NCI-H2107 treated with DMSO at 0.1 percent for 48 hours (cell line): ENCODE results near the gene LRRK2.
"Not testable (repeated sequence)": the region's sequence is repeated elsewhere in the genome, so short reads cannot be mapped to it uniquely, and the experiment has no call there.

Experiments
- DNase-seq: peaks from one replicate; lab custom pipeline; 2025; ENCODE audit not compliant: unreplicated experiment; lab: John Stamatoyannopoulos, UW

Gene LRRK2

GRCh38 chr12:40244526-40245156 lies 19.8 kb downstream of the LRRK2 start:
- DNase-seq = not testable (repeated sequence)

GRCh38 chr12:40248034-40248433 lies 23.2 kb downstream of the LRRK2 start:
- no peak for DNase-seq

DNA sequence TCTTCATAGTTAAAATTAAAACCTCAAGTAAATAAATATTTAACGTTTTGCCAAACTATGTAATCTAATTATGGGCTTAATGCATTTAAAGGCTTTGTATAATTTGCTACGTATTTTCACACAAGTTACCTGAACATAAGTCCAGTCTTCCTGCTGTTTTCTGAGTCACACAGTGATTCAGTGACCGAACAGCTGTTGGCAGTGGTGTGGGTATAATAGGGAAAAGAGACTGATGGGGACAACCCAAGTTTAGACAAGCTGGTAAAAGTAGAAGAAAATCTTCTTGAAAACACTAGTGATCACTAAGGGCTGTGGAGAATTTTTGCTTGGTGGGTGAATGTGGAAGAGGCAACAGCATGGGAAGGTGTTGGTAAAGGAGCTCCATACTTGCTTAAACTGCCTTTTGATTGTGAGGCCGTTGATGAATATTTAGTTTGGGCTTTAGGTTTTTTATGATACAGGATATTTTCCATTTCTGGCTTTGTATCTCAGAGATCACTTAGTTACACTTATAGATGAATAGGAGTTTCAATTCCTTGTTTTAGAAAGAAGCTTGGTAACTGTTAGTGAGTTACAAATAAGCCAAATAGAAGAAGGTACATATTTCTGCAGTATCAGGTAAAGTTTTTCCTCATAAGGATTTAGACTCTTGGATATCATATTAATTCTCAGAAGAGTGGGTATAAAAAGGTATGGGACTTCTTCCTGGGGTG lies 23.9 kb downstream of the LRRK2 start:
- DNase-seq = no peak

- not testable (repeated sequence) for DNase-seq
These were observed 25.9 kb downstream of the LRRK2 start for GRCh38 chr12:40250652-40251051.

DNA sequence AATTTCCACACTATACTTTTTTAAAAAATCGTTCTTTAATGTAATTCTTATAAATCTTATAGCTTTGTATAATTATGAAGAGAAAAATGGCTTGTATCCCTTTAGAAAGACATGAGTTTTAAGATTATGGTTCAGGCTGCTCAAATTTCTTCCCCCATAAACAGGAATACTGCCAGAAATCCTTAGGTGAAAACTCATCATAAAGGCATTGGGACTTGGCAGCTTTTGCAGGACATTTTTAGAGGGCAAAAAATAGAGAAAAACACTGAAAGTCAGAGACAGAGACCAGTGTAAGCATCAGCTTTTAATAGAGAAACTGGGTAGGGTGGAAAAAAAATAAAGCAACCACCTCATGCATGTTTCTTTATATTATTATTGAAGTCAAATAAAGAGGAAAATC lies 29.1 kb downstream of the LRRK2 start:
- DNase-seq = no peak

DNA sequence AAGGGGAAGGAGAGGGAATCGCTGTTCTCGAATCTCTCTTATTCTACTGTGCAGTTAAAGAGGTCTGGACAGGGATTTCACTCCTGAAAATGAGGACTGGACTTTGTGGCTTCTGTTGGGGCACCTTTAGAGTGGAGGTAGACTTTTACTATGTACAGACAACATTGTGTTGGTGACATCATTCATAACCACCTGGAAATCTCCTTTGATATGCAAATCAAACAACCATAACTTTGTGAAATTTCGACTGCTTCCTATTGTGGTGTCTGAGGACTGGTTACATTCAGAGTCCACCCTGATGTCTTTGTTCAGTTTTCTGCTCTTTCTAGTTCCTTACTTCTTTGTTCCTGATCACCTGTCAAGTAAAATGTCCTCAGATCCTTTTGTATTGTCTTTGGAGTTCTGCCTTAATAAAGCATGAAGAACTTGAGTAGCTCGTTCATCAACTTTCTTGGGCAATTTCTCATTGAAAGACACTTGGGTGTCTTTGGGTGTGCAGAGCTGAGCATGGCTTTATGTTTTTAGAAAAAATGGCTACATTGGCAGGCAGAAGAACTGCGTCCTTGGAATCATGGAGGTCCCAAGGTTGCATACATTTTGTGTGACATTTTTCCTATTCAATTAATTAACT lies 29.8 kb downstream of the LRRK2 start:
- DNase-seq = no peak

GRCh38 chr12:40258371-40258770 lies 33.6 kb downstream of the LRRK2 start:
- DNase-seq = no peak

DNA sequence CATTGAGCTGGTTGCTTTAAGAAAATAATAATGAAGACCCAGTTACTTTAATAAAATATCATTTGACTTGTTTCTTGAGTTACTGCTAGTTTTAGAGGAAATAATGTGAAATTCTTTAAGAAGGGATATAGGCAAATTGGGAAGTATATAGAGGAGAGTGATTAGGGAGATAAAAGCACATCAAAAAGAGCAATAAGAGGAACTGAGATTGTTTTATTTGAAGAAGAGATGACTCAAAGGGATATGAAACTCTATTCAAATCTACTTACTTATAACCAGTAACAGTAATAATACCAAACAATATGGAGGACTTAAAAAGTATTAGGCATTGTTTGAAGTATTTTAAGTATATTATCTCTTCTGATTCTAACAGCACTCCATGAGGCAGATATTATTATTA lies 37.1 kb downstream of the LRRK2 start:
- DNase-seq = no peak

GRCh38 chr12:40262657-40263056 lies 37.9 kb downstream of the LRRK2 start:
- DNase-seq = no peak

- no peak for DNase-seq
These were observed 39.0 kb downstream of the LRRK2 start for GRCh38 chr12:40263616-40264409.

DNA sequence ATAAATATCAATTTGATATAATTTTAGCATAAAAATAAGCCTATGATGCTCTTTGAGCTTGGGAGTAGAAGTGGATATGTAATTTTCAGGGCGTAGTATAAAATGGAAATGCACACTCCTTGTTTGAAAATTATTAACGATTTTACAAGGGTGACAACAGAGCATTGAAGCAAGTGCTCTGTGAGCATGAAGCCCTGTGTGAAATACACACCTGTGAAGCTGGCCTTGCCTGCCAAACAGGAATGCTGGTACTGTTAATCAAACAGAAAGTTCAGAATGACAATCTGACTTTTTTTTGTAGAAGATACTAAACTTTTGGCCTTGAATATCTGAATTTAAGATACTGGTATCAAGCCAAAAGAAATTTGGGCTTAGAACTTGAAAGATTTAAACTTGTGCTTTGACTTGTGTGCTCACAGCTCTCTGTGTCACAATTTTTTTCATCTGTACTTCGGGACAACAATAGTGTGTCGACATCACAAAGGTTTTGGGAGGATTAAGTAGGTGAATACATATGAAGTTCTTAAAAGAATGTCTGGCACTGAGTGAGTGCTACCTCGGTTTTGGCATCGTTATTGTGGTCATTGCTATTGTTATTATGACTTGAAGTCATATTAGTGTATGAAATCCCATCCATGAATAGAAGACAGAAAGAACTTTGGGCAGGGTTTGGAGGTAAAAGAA lies 47.3 kb downstream of the LRRK2 start:
- no peak for DNase-seq

- DNase-seq = no peak
These were observed 57.1 kb downstream of the LRRK2 start for GRCh38 chr12:40281791-40282364.

DNA sequence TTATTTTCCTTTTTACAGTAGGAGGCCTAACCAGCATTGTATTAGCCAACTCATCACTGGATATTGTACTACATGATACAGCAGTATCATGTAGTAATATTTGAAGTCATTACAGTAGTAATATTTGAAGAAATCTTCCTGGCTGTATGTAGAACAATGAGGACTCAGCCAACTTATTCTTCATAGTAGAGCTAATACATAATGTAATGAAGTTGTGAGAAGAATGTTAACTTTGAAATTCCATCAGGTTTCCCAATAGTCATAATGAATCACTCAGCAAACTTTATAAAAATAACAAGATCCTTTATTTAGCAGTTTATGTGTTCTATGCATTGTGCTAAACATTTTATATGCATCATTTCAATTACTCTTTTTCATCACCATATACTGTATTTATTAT lies 61.8 kb downstream of the LRRK2 start:
- DNase-seq = no peak

DNA sequence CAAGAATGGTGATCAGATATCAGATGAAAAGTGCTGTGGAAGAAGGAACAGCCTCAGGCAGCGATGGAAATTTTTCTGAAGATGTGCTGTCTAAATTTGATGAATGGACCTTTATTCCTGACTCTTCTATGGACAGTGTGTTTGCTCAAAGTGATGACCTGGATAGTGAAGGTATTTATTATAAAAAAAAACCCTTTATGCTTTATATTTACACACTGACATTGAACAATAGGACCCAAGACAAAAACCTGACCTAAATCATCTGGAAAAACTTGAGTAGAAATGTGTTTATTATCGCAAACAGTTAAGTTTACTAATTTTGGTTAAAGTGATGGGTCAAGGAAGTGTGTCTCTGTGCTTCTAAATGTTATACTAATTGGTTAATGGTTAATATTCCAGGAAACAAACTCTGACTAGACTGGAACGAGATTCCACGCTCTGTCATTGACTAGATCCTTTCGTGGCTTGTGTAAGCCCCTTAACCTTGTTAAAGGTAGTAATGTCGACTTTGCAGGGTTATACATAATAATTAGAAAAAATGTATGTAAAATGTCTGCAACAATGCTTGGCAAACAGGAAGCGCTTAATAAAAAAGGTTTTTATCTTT lies 62.7 kb downstream of the LRRK2 start:
- DNase-seq = no peak

GRCh38 chr12:40292788-40293429 lies 68.1 kb downstream of the LRRK2 start:
- DNase-seq = no peak

- no peak for DNase-seq
These were observed 73.5 kb downstream of the LRRK2 start for GRCh38 chr12:40298341-40298740.

- DNase-seq = no peak
These were observed 75.7 kb downstream of the LRRK2 start for GRCh38 chr12:40300490-40300889.

DNA sequence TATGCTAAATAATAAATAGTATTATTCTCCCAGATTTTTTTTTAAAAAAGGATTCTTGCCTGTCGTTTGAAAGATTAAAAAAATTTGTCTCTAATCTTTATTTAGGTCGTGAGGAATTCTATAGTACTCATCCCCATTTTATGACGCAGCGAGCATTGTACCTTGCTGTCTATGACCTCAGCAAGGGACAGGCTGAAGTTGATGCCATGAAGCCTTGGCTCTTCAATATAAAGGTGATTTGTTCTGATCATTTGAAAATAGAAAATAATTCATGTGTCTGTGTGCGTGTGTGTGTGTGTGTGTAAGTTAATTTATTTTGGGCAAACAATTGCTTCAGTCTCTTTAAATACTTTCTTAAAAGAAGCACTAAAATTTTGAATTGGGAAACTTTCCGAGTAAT lies 84.2 kb downstream of the LRRK2 start:
- DNase-seq = no peak

DNA sequence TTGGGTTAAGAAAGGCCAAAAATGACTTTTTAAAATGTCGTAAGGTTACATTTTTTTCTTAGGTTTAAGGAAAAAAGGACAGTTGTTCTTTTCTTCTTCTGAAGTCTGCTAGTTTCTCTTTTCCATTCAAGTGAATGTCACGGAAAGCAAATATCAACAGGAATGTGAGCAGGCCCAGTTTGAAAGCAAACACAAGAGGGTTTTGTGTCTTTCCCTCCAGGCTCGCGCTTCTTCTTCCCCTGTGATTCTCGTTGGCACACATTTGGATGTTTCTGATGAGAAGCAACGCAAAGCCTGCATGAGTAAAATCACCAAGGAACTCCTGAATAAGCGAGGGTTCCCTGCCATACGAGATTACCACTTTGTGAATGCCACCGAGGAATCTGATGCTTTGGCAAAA lies 85.4 kb downstream of the LRRK2 start:
- no peak for DNase-seq

- no peak for DNase-seq
These were observed 87.4 kb downstream of the LRRK2 start for GRCh38 chr12:40312196-40312595.
